GM23248 (cell line): ENCODE data around the gene TRAK1.

ENCODE experiments used
- EZH2 ChIP-seq: fragments of 200-600 bp; sonication (generic); IDR thresholded peaks from 2 replicates; pipeline ENCODE4 v1.6.1; 2018; ENCODE audit warnings: antibody characterized with exemption, mild to moderate bottlenecking; ENCODE audit not compliant: insufficient read depth, poor library complexity, severe bottlenecking
- EZH2phosphoT487 ChIP-seq: fragments of 200-600 bp; sonication (generic); IDR thresholded peaks from 2 replicates; pipeline ENCODE4 v1.6.1; 2018; ENCODE audit warnings: antibody characterized with exemption, moderate library complexity, mild to moderate bottlenecking, low read depth; ENCODE audit not compliant: insufficient read depth

DNA sequence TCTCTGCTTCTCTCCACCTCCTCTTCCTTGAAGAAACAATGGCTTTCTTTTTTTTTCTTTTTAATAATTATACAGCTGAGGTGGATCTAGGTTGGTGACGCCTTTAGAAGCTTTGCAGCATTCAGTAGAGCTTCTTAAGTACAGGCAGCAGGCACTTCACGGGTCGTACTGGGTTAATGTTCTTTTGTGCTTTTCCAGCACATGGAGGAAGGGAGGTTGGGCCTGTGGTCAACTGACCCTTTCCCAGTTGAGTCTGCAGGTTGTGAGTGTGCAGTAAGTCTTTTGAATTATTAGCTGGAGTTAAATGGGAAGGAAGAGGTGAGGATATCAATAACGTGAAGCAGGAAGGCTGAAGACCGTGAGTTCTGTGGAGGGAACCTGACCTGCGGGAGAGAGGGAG, 7.0 kb downstream of the TRAK1 start:
- no peak for TF ChIP-seq EZH2
- no peak for TF ChIP-seq EZH2phosphoT487
